Stimulated activated CD4-positive, alpha-beta T cell treated with anti-CD3 and anti-CD28 coated beads, Interleukin-15, amount 100 ng/mL, for 1 hour (primary cell): ENCODE measurements around the gene DGCR2.
"Not testable (repeated sequence)": the region's sequence is repeated elsewhere in the genome, so short reads cannot be mapped to it uniquely, and the experiment has no call there.

ENCODE experiments used
- DNase-seq, 2 donors: peaks; one replicate each; pipeline ENCODE4 v3.0.0-alpha.2; 2020; ENCODE audit warnings: low read depth in 1 of 2, low spot score in 1 of 2

DGCR2 gene

DNA sequence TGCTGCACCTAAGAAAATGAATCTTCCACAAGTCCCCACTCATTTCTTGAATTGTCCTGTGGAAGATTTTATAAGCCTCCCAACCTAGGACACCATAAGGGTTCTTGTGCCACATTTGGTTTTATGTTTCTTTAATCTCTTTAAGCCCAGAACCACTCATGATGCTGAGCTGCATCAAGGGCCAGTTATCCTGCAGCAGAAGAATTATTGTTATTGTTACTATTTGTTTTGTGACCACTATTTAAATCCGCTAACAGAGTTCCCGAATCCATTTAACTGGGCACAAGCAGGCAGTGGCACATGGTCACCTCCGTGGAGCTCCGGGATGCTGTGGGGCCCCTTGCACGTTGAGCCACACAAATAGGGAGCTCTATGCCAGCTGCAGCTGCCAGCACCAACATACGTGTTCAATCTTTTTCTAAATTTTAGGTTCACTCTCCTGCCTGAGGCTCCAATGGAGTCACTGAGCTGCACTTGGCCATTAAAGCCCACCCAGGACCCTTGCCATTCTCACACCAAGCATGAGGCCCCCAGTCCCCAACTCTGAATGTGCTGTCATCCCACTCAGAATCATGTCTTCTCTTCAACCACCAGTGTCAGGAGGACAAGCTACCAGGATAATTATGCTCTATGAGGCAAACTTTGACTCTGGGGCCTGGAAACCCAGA lies 60.6 kb downstream of the DGCR2 start:
- no peak for DNase-seq

DNA sequence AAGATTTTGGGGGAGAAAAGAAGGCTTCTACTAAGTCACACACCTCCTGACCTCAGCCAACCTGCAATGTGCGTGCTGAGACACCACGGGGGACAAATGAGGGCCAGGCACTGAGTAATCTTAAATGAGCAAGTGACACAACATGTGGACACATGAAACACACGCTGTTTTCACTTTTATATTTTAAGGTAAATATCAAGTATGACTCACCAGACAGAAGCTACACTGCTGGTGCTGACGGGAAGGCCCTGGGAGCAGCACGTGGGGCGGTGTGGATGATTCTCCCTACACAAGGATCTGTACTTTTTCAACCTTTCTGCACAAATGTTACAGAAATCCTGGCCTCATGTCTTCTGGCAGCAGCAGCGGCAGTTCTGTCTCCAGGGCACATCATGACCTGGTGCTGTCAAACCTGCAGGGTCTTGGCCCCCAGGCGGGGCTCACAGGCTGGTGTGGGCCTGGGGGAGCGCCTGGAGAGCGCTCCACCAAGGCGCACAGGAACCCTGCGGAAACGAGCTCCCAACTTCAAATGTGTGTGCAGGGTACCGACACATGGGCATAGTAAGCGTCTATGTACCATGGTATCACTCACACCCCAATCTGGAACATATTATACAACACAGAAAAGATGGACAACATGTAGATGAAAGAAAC lies 61.7 kb downstream of the DGCR2 start:
- DNase-seq: no peak

DNA sequence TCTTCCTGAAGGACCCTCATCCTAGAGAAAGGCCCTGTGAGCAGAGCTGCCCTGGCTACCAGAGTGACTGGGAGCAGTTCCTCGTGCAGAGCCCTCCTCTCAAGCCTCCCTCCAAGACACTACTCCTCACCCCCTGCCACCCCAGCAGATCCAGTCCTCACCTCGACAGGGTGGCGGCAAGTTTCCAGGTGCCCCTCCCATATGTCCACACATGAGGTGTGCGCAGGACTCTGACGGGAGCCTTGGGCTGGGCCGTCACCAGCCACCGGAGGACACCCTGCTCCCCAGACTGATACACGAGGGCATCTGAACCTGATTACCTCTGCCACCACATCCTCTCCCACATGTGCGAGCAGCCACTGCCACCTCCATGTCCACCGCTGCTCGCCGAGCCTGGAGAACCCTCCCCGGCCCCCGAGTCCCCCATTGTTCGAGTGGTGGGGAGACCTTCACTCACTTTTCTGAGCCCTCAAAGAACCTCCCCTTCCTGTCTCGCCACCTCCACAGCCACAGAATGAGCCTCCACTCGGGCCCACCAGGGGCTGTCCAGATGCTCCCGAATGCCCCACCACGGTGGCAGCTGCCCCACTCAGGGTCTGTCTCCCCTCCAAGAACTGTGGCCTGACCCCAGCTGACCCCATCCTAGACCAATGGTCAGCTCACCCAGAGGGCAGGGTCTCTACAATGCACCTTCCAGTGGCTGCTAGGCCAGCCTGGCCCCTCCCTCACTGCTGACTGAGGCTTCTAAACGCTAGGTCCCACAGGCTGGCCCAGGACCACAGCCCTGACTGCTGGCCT lies 62.5 kb downstream of the DGCR2 start:
- no peak for DNase-seq

DNA sequence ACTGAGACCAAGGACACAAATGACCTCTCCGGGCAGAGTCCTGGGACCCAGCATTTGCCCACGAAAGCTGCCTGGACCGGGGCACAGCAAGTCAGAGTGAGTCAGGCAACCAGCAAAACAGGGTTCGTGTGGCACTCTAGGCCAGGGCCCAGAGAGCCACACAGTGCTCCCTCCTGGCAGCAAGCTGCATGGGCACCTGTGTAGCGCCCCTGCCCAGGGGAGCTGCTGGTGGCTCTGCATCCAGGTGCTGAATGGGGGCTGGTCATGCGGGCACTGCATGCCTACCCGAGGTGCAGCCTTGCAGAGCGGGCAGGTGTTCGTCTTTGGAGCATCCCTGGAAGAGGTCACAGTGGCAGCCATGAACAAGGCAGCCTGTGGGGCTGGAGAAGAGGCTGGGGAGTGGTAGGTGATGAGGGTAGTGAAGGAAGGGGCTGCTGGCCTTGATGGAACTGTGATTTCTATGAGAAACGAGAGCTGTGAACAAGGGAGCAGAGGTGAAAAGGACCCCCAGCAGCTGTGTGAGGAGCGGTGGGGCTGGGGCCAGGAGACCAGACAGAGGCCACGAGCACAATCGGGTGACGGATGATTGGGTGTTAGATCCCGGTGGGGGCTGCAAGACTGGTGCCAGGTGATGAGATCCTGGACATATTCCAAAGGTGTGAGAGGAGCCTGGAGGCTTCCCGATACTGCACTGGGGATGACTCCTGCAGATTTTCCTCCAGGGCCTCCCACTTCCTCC lies 63.3 kb downstream of the DGCR2 start:
- no peak for DNase-seq

DNA sequence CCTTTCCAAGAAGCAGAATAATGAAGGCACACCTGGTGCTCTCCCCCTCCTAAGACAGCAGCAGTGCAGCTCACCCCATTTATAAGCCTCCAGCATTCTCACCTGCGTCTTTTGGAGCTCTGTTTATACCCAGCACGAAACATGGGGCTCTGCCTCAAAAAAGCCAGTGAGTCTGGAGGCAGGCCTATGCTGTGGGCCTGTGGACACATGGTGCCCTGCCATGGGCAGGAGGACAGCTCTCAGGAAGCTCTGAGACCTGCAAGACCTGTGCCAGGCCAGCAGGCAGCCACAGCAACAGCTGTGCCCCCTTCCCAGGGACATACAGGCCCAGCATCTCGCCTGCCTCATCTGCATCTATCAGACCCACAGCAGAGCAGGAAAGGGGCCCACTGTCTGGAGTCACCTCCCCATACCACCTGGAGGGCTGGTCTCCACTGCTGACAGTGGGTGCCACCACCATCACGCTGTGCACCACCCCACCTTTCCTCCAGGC lies 64.2 kb downstream of the DGCR2 start:
- no peak for DNase-seq

DNA sequence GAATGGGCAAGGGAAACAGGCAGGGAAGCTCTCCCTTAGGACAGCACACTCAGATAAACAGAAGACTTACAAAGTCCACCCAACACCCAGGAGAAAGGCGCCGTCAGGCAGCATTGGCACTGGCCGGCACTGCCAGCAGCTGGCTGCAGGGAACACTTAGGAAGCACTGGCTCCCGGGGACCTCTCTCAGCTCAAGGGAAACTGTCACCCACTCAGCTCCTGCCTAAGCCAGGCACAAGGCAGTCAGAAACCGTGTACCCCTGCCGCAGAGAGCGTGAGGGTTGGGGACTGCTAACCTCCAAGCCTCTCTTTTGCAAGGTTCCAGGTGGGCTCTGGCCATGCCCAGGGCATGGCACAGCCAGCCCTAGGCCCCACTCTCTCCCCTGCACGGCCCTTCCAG lies 64.7 kb downstream of the DGCR2 start:
- DNase-seq: no peak

DNA sequence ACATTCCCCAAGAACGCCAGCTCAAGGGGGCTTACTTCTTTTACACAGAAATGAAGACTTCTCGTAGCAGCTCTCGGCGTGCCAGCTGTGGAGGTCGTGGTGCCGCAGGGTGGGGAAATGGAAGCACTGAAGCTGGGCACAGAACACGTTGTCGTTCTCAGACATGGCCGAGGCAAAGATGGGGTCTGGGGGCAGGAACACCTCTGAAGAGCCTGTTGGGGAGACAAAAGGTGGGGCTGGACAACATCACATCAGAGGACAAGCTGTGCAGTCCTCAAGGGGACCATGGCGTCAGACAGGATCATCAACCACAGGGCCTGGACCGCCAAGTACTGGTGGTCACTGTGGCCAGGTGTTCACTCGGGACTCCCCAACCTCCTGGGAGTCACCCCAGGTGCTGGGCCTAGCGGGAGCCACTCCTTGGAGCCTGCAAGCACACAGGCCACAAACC lies 65.2 kb downstream of the DGCR2 start:
- no peak for DNase-seq

DNA sequence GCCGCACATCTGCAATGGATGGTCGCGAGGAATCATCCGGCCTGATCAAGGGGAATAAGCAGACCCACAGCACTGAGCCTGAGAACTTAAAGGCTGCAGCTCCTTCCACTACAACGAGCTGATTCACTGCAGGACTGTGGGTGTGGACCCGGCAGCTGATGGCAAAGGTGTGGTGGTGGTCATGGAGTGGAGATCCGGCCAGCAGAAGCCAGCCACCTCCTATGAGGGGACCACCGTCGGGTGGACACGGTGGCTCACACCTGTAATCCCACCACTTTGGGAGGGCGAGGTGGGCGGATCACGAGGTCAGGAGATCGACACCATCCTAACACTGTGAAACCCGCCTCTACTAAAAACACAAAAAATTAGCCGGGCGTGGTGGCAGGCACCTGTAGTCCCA lies 66.4 kb downstream of the DGCR2 start:
- no peak for DNase-seq

DNA sequence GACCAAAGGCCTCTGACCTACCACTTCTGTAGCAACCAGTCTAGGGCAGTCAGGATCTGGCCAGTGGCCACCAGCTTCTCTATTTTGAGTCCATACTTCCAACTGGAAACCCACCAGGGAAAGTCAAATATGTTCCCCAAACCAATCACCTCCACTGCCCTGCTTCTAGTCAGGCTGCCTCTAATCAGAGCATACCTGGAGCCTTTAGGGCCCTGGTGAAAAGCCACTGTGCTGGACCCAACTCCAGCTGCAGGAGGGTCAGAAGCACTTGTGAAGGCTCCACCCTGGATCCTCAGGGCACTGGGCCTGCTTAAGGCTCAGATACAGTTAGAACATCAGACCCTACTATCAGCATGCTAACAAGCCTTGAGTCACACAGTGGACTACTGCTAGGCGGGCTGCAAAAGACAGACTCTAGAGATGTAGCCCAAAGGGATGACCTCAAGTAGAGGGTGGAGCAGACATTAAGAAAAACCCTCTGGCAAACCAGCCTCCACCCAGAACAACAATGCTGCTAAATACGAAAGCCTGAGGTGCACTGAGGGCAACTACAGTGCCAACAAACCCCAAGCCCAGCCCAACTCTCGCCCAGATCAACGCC lies 69.2 kb downstream of the DGCR2 start:
- DNase-seq: no peak

DNA sequence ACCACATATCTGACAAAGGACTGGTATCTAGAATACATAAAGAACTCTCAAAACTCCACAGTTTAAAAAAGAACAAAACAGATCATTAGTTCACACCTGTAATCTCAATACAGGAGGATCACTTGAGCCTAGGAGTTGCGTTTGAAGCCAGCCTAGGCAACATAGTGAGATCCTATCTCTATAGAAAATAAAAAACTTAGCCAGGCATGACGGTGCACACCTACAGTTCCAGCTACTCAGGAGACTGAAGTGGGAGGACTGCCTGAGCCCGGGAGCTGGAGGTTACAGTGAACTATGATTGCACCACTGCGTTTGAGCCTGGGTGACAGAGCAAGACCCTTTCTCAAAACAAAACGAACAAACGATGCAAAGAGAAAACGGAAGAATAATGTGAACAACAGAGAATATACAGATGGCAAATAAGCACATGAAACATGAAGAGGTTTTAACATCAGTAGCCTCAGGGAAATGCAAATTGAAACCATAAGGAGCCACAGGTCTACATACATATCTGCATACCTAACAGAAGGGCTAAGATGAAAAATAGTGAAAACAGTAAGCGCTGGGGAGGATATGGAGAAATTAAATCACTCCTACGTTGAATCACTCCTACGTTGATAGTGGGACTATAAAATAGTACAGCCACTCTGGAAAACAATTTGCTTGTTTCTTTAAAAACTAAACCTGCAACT lies 70.7 kb downstream of the DGCR2 start:
- no peak for DNase-seq

DNA sequence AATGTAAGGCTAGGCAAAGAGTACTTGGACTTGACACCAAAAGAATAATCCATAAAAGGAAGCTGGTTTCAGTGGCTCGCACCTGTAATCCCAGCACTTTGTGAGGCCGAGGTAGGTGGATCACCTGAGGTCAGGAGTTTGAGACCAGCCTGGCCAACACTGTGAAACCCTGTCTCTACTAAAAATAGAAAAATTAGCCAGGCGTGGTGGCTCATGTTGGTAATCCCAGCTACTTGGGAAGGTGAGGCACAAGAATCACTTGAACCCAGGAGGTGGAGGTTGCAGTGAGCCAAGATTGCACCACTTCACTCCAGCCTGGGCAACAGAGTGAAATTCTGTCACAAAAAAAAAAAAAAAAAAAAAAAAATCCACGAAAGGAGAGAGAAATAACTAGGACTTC lies 71.4 kb downstream of the DGCR2 start:
- DNase-seq: not testable (repeated sequence)

DNA sequence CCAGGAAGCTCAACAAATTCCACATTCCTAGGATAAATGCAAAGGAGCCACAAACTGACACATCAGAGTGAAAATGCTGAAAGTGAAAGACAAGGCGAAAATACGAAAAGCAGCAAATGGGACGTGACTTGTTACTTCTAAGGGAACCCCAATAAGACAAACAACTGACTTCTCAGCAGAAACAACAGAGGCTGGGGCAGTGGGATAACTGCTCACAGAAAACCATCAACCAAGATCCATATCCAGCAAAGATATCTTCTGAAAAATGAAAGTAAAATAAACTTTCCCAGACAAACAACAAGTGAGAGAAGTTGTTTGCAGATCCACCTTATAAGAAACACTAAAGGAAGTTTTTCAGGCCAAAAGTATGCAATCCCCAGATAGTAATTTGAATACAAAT lies 72.1 kb downstream of the DGCR2 start:
- DNase-seq: no peak

DNA sequence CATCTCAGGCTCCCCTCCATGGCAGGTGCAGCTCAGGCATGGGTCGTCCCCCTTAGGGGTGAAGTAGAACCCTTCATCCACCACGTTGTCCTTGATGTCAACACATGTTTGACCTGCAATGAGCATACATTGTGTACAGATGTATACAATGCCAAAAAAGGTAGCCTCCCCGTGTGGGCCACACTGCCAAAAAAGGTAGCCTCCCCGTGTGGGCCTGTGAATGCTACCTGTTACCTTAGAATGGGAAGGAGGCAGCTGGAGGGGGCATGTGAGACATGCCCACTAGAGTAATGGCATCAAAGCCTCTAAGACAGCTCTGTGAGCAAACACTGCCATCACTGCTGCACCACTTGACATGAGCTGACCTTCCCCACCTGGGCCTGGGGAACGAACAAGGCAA lies 73.7 kb downstream of the DGCR2 start:
- DNase-seq: no peak

DNA sequence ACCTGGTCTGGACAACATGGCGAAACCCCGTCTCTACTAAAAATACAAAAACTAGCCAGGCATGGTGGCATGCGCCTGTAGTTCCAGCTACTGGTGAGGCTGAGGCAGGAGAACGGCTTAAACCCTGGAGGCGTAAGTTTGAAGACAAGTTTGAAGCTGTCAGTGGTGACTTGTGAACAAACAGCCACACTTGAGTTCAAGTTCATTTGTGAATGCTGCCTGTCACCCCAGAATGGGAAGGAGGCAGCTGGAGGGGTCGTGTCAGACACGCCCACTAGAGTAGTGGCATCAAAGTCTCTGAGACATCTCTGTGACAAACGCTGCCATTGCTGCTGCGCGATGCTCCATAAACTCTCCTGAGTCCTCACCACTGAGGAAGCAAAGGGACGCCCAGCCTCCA lies 74.2 kb downstream of the DGCR2 start:
- no peak for DNase-seq

DNA sequence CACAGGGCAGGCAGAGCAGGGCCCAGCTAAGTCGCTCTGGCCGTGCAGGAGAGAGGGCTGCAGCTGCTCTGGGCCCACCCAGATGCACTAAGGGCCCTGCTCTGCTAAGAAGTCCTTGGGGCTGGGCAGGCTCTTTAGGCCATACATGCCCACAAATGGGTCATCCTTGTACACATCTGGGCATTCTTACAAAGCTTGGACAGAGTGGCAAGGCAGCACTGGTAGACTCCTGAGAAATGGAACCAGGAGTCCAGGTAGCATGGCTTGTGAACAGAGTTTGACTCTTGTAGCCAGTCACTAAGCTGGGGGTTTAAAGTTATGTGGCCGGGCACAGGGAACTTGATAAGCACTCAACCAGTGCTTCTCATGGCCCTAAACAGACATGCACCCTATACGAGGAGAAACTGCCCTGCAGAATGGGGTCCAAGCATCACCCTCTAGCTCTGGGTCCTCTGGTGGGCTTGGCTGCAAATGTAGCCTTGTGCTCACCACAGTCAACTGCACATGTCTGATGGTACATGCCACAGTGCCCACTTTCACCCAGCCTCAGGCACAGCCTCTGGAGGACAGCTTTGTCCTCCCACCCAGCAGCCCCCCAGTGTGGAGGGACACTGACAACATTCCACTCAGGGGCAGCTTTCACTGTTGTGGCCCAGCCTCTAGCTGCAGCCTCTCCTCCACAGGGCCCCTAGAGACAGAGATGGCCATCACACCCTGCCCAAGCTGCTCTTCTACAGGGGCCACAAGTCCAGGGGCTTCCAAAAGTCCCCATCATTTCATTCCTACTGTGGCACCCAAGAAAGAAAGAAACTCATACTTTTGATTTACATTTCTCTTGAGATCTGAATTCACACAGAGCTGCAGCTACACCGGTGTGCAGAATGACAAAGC lies 75.2 kb downstream of the DGCR2 start:
- no peak for DNase-seq

DNA sequence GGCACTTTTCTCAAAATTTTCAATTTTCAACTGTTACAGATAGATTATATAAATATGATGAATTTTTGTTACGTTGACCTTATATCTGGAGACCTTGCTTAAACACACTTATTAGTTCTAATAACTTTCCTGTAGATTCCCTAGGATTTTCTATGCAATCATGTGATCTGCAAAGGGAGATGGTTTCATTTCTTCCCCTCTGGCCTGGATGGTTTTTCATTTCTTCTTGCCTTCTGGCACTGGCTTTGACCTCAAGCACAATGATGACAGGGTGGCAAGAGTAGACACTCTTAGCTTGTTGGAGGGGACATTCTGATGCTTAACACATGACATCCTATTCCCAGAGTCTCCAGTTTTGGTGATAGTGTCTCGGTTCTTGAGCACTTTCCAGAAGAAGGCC lies 75.9 kb downstream of the DGCR2 start:
- no peak for DNase-seq

DNA sequence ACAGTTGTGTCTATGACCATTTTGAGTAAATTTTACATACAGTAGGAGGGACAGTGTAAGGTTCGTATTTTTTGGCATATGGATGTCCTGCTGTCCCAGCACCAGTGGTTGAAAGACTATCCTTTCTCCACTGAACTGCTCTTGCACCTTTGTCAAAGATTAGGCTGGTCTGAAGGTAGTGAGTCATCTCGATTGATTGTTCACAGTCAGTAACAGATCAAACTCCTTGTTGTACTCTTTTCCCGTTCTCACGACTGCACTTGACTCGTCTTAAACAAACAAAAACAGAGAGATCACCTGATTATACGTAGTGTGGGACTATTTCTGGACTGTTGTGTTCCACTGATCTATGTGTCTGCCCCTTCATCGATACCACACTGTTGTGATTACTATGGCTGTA lies 77.1 kb downstream of the DGCR2 start:
- no peak for DNase-seq

DNA sequence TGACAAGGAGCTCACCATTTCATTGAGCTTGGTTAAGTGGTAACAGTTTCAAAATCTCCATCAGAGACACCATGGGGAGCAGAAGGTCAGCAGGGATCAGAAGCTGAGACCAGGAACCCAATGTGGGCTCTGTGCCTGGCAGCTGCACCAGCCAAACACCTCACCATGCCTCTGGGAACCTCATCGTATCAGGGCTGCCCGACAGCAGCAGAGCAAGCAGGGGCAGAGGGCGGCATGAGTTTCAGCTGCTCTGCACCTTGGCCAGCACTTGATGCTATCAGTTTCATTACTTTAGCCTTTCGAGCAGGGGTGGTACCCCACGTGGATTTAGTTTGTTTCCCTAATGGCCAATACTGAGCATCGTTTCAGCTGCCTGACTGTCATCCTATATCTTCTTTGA lies 77.8 kb downstream of the DGCR2 start:
- DNase-seq: no peak
